GM12878 (cell line): ENCODE measurements around the gene CHSY3. TPM values are rescaled to one million over a fixed set of nuclear protein-coding genes. Genes with fewer than 3 reads are reported as not detected.

Experiments
- ATAC-seq: fragments of 200-7000 bp; cut with Tn5 transposase; 3 replicates; pipeline ENCODE4 v1.9.1; 2020; ENCODE audit warnings: mild to moderate bottlenecking, moderate library complexity
- BruUV-seq: library from RNA; stranded (reverse); fragments of 400-500 nt; replicated peaks from 2 replicates; lab custom pipeline; 2021; lab: Mats Ljungman, UMichigan
- CTCF ChIA-PET: fragments of 300-600 bp; sonication (Branson Sonifier 250); formaldehyde crosslinking; extraction: SDS; loops from one replicate; lab custom pipeline; 2021; ENCODE audit warnings: inconsistent platforms; lab: Yijun Ruan, JAX
- POLR2A ChIA-PET: fragments of 350-600 bp; formaldehyde crosslinking; extraction: SDS; loops from one replicate; lab custom pipeline; 2021; ENCODE audit warnings: inconsistent platforms; lab: Charles Lee
- RAD21 ChIA-PET: fragments of 300-600 bp; sonication (Branson Sonifier 250); formaldehyde crosslinking; loops from one replicate; lab custom pipeline; 2023; ENCODE audit warnings: antibody characterized with exemption; ENCODE audit not compliant: unreplicated experiment; lab: Charles Lee
- SMC1A ChIA-PET: fragments of 300-600 bp; sonication (Branson Sonifier 250); formaldehyde crosslinking; loops from one replicate; lab custom pipeline; 2023; ENCODE audit not compliant: unreplicated experiment, uncharacterized antibody; lab: Charles Lee
- DNase-seq: peaks from one replicate; pipeline ENCODE4 v3.0.0-alpha.2; 2011; ENCODE audit warnings: low read depth, low spot score
- FAIRE-seq: peaks from 3 replicates; lab custom pipeline; 2011; peaks lifted over from hg19 to GRCh38; lab: Jason Lieb, UNC
- H2AFZ ChIP-seq: 2 replicates; pipeline ENCODE4 v1.6.0; 2011; ENCODE audit warnings: low read depth, low read length, control low read depth; ENCODE audit not compliant: control insufficient read depth
- H3K27ac ChIP-seq: 2 replicates; pipeline ENCODE4 v1.5.1; 2011; ENCODE audit warnings: control low read depth; ENCODE audit not compliant: control insufficient read depth, insufficient read depth
- H3K27me3 ChIP-seq, 2 experiments: replicated peaks in 1 of 2; 2 replicates each; pipeline versions ENCODE4 v1.6.0 to v1.6.1; 2011; ENCODE audit warnings: low read length in 1 of 2; ENCODE audit not compliant: control insufficient read depth in 2 of 2, insufficient read depth in 2 of 2
- H3K36me3 ChIP-seq, 2 experiments: 2 replicates each; pipeline ENCODE4 v1.5.1; 2011; ENCODE audit warnings: low read length in 1 of 2; ENCODE audit not compliant: control insufficient read depth in 2 of 2, insufficient read depth in 2 of 2
- H3K4me1 ChIP-seq: 2 replicates; pipeline ENCODE4 v1.6.1; 2011; ENCODE audit warnings: mild to moderate bottlenecking, low read length, moderate library complexity, mixed read lengths; ENCODE audit not compliant: control insufficient read depth, insufficient read depth
- H3K4me2 ChIP-seq: 2 replicates; pipeline ENCODE4 v1.6.0; 2011; ENCODE audit warnings: control low read depth; ENCODE audit not compliant: control insufficient read depth, insufficient read depth
- H3K4me3 ChIP-seq: fragments of 200-600 bp; sonication (generic); 2 replicates; pipeline ENCODE4 v1.5.1; 2016
- H3K79me2 ChIP-seq: 2 replicates; pipeline ENCODE4 v1.6.0; 2011; ENCODE audit warnings: low read length; ENCODE audit not compliant: control insufficient read depth, insufficient read depth
- H3K9ac ChIP-seq: 2 replicates; pipeline ENCODE4 v1.8.0; 2011; ENCODE audit warnings: low read length, control low read depth, mixed read lengths; ENCODE audit not compliant: control insufficient read depth, insufficient read depth
- H3K9me3 ChIP-seq: replicated peaks from 3 replicates; pipeline ENCODE4 v1.5.1; 2011; ENCODE audit warnings: mild to moderate bottlenecking, low read length; ENCODE audit not compliant: control insufficient read depth, insufficient read depth
- H4K20me1 ChIP-seq: 2 replicates; pipeline ENCODE4 v1.6.0; 2011; ENCODE audit not compliant: control insufficient read depth, insufficient read depth
- CHD2 ChIP-seq: IDR thresholded peaks from 2 replicates; pipeline ENCODE4 v1.6.1; 2011; ENCODE audit warnings: low read depth, low read length, improper control_type of control experiment, borderline replicate concordance
- FOXM1 ChIP-seq: IDR thresholded peaks from 2 replicates; pipeline ENCODE4 v1.6.1; 2012; ENCODE audit warnings: low read depth, mild to moderate bottlenecking, inconsistent platforms, low read length, moderate library complexity
- MTA3 ChIP-seq: IDR thresholded peaks from 2 replicates; pipeline ENCODE4 v1.6.1; 2012; ENCODE audit warnings: low read length, inconsistent platforms, borderline replicate concordance
- MXI1 ChIP-seq: fragments of 150-350 bp; IDR thresholded peaks from 2 replicates; pipeline ENCODE4 v1.6.1; 2011; ENCODE audit warnings: low read depth, mild to moderate bottlenecking, inconsistent platforms, low read length, improper control_type of control experiment
- NFYA ChIP-seq: IDR thresholded peaks from 2 replicates; pipeline ENCODE4 v1.6.1; 2011; ENCODE audit warnings: low read depth, mild to moderate bottlenecking, low read length, improper control_type of control experiment, borderline replicate concordance
- SREBF2 ChIP-seq: IDR thresholded peaks from 2 replicates; pipeline ENCODE4 v1.6.1; 2012; ENCODE audit warnings: mild to moderate bottlenecking, low read length
- WGBS: methylation state at CpG from one replicate; pipeline ENCODE4 v1.1.6; 2016; ENCODE audit warnings: low lambda C conversion rate; ENCODE audit not compliant: insufficient replicate concordance, insufficient coverage; ENCODE audit errors: missing lambda C conversion rate; 5-methylcytosine and 5-hydroxymethylcytosine counted together
- in situ Hi-C: fragments of 300-500 bp; cut with MboI; formaldehyde crosslinking; loops from 9 replicates; pipeline ENCODE4 v1.14.3; 2018; ENCODE audit warnings: mixed read lengths
- intact Hi-C: fragments of 100-400 bp; cut with micrococcal nuclease; formaldehyde crosslinking; loops from one replicate; pipeline ENCODE4 v1.14.2; 2022; ENCODE audit not compliant: unreplicated experiment
- polyA plus RNA-seq, 11 experiments: library from polyadenylated mRNA; depleted of rRNA in 4 of 11; unstranded in 6 of 11; stranded (reverse) in 5 of 11; fragments of >200 nt; fragmentation: Nextera tagmentation in 4 of 11; fragmentation: Illumina TruSeq in 1 of 11; extraction: Ambion mirVana in 4 of 11; extraction: Trizol in 1 of 11; gene quantifications; 1 replicate in 1 of 11; 2 replicates in 10 of 11; pipeline versions ENCODE4 v1.2.1 to v1.2.3, GENCODE V29; 2011 to 2016; ENCODE audit warnings: inconsistent platforms in 2 of 11, missing spikeins in 2 of 11, low read depth in 1 of 11
- total RNA-seq, 4 experiments: library from RNA; depleted of rRNA in 3 of 4; stranded (reverse); fragments of >200 nt in 3 of 4; fragmentation: Illumina TruSeq in 1 of 4; extraction: Trizol in 1 of 4; gene quantifications; 2 replicates each; pipeline versions ENCODE4 v1.2.1 to v1.2.3, GENCODE V29; 2013 to 2021
- TF ChIP-seq, protein P1 (sequence below): IDR thresholded peaks from 2 replicates; pipeline ENCODE4 v1.6.1; 2011; ENCODE audit warnings: borderline replicate concordance, low read depth, mild to moderate bottlenecking, moderate library complexity, low read length; ENCODE audit not compliant: insufficient read depth, poor library complexity, severe bottlenecking
- TF ChIP-seq, protein P2 (sequence below): IDR thresholded peaks from 2 replicates; pipeline ENCODE4 v1.6.1; 2012; ENCODE audit warnings: low read length, inconsistent platforms
- TF ChIP-seq, protein P3 (sequence below): fragments of 450-650 bp; IDR thresholded peaks from 2 replicates; pipeline ENCODE4 v1.6.1; 2017; ENCODE audit warnings: mild to moderate bottlenecking, low read depth, inconsistent platforms; ENCODE audit not compliant: poor library complexity, severe bottlenecking
- TF ChIP-seq, protein P4 (sequence below): fragments of 450-650 bp; formaldehyde crosslinking; IDR thresholded peaks from 2 replicates; pipeline ENCODE4 v1.4.0; 2020; ENCODE audit warnings: mild to moderate bottlenecking, moderate library complexity

CHSY3 gene
- total and polyA plus RNA-seq, 10 of the 15 experiments (the other 5 are each of a cell fraction or from before 2014, with no cell fraction given): not detected

DNA sequence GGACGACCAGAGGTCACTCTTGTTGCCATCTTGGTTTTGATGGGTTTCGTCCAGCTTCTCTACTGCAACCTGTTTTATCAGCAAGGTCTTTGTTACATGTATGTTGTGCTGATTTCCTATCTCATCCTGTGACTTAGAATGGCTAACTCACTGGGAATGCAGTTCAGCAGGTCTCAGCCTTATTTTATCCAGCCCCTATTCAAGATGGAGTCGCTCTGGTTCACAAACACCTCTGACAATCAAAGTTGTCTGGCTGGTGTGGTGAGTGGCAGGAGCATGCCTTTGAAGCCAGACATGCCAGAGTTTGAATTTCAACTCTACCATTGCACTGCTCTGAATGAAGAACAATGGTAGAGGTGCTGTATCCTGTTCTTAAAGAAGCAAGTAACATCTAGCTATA is 253.8 kb downstream of the CHSY3 start:
- TF ChIP-seq MXI1 (no peak), SREBF2 (no peak), MTA3 (no peak), NFYA (no peak), FOXM1 (no peak), CHD2 (no peak)
- TF ChIP-seq, protein P1, sequence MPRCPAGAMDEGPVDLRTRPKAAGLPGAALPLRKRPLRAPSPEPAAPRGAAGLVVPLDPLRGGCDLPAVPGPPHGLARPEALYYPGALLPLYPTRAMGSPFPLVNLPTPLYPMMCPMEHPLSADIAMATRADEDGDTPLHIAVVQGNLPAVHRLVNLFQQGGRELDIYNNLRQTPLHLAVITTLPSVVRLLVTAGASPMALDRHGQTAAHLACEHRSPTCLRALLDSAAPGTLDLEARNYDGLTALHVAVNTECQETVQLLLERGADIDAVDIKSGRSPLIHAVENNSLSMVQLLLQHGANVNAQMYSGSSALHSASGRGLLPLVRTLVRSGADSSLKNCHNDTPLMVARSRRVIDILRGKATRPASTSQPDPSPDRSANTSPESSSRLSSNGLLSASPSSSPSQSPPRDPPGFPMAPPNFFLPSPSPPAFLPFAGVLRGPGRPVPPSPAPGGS: no peak
- TF ChIP-seq, protein P2, sequence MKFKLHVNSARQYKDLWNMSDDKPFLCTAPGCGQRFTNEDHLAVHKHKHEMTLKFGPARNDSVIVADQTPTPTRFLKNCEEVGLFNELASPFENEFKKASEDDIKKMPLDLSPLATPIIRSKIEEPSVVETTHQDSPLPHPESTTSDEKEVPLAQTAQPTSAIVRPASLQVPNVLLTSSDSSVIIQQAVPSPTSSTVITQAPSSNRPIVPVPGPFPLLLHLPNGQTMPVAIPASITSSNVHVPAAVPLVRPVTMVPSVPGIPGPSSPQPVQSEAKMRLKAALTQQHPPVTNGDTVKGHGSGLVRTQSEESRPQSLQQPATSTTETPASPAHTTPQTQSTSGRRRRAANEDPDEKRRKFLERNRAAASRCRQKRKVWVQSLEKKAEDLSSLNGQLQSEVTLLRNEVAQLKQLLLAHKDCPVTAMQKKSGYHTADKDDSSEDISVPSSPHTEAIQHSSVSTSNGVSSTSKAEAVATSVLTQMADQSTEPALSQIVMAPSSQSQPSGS: no peak
- TF ChIP-seq, protein P3, sequence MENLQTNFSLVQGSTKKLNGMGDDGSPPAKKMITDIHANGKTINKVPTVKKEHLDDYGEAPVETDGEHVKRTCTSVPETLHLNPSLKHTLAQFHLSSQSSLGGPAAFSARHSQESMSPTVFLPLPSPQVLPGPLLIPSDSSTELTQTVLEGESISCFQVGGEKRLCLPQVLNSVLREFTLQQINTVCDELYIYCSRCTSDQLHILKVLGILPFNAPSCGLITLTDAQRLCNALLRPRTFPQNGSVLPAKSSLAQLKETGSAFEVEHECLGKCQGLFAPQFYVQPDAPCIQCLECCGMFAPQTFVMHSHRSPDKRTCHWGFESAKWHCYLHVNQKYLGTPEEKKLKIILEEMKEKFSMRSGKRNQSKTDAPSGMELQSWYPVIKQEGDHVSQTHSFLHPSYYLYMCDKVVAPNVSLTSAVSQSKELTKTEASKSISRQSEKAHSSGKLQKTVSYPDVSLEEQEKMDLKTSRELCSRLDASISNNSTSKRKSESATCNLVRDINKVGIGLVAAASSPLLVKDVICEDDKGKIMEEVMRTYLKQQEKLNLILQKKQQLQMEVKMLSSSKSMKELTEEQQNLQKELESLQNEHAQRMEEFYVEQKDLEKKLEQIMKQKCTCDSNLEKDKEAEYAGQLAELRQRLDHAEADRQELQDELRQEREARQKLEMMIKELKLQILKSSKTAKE: no peak
- TF ChIP-seq, protein P4, sequence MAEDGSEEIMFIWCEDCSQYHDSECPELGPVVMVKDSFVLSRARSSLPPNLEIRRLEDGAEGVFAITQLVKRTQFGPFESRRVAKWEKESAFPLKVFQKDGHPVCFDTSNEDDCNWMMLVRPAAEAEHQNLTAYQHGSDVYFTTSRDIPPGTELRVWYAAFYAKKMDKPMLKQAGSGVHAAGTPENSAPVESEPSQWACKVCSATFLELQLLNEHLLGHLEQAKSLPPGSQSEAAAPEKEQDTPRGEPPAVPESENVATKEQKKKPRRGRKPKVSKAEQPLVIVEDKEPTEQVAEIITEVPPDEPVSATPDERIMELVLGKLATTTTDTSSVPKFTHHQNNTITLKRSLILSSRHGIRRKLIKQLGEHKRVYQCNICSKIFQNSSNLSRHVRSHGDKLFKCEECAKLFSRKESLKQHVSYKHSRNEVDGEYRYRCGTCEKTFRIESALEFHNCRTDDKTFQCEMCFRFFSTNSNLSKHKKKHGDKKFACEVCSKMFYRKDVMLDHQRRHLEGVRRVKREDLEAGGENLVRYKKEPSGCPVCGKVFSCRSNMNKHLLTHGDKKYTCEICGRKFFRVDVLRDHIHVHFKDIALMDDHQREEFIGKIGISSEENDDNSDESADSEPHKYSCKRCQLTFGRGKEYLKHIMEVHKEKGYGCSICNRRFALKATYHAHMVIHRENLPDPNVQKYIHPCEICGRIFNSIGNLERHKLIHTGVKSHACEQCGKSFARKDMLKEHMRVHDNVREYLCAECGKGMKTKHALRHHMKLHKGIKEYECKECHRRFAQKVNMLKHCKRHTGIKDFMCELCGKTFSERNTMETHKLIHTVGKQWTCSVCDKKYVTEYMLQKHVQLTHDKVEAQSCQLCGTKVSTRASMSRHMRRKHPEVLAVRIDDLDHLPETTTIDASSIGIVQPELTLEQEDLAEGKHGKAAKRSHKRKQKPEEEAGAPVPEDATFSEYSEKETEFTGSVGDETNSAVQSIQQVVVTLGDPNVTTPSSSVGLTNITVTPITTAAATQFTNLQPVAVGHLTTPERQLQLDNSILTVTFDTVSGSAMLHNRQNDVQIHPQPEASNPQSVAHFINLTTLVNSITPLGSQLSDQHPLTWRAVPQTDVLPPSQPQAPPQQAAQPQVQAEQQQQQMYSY (CRISPR knock-in tag): no peak
- SMC1A ChIA-PET: interaction anchor here (1.2 kb wide), 1 partner anchor 14 kb away, joined by 3 read pairs; no protein-coding TSS in a partner anchor
- ATAC-seq (no peak), DNase-seq (no peak), FAIRE-seq (no peak)
- 4% methylated on average over 3 of the region's 3 CpGs for WGBS
- RAD21 ChIA-PET: no interaction called here
- Histone ChIP-seq H2AFZ (no peak overlapping the region), H3K4me3 (no peak overlapping the region), H3K79me2 (no peaks in the 10 kb centered on the region), H3K27me3 (no peaks in the 10 kb centered on the region), H3K9ac (no peak overlapping the region), H3K4me2 (no peak overlapping the region), H4K20me1 (no peaks in the 10 kb centered on the region), H3K36me3 (no peaks in the 10 kb centered on the region), H3K27ac (no peak overlapping the region), H3K9me3 (no peaks in the 10 kb centered on the region), H3K4me1 (no peaks in the 10 kb centered on the region)
- in situ Hi-C loops: no loop called here
- BruUV-seq: no TSS peak
- POLR2A ChIA-PET: no interaction called here
- intact Hi-C loops: loop anchor here (10.0 kb wide), 1 partner anchor 253 kb away; the partner anchor contains the start of gene CHSY3
- CTCF ChIA-PET: no interaction called here
